SK-N-SH (cell line): Measurements from ENCODE around the gene MALRD1. TPM values are rescaled to one million over a fixed set of nuclear protein-coding genes. Genes with fewer than 3 reads are reported as not detected.

Source experiments
- CTCF ChIA-PET: fragments of 300-600, 350-600 bp; formaldehyde crosslinking; extraction: SDS; loops from one replicate; lab custom pipeline; 2021; lab: Yijun Ruan, JAX
- POLR2A ChIA-PET: fragments of 350-600 bp; sonication (Branson Sonifier 250); formaldehyde crosslinking; extraction: SDS; loops from one replicate; lab custom pipeline; 2020; ENCODE audit warnings: antibody characterized with exemption, inconsistent platforms; lab: Yijun Ruan, JAX
- DNase-seq: peaks from one replicate; pipeline ENCODE4 v3.0.0; 2012
- H2AFZ ChIP-seq: fragments of 200-600 bp; sonication (generic); 2 replicates; pipeline ENCODE4 v1.8.1; 2016; ENCODE audit warnings: antibody characterized with exemption, mild to moderate bottlenecking, low read depth
- H3F3A ChIP-seq: fragments of 200-600 bp; sonication (generic); replicated peaks from 2 replicates; pipeline ENCODE3; 2016; ENCODE audit warnings: antibody characterized with exemption, mild to moderate bottlenecking; ENCODE audit not compliant: insufficient read depth
- H3K27ac ChIP-seq, 2 experiments: fragments of 200-500 bp in 1 of 2; fragments of 200-600 bp in 1 of 2; sonication (Bioruptor generic) in 1 of 2; sonication (generic), shearing (Covaris generic) in 1 of 2; 2 replicates each; pipeline versions ENCODE4 v1.5.1 to v1.6.1; 2014 to 2016; ENCODE audit warnings: low read depth in 2 of 2, inconsistent platforms in 1 of 2, low read length in 1 of 2, mild to moderate bottlenecking in 1 of 2, mixed read lengths in 1 of 2
- H3K27me3 ChIP-seq: fragments of 200-600 bp; sonication (generic), shearing (Covaris generic); 2 replicates; pipeline ENCODE4 v1.6.1; 2016; ENCODE audit warnings: mixed run types; ENCODE audit not compliant: insufficient read depth
- H3K36me3 ChIP-seq, 2 experiments: fragments of 200-500 bp in 1 of 2; fragments of 200-600 bp in 1 of 2; sonication (Bioruptor generic) in 1 of 2; sonication (generic) in 1 of 2; replicated peaks in 1 of 2; 2 replicates each; pipeline versions ENCODE3 to v1.5.1; 2014 to 2016; ENCODE audit warnings: low read length in 1 of 2, mild to moderate bottlenecking in 1 of 2; ENCODE audit not compliant: insufficient read depth in 2 of 2, control insufficient read depth in 1 of 2
- H3K4me1 ChIP-seq, 2 experiments: fragments of 200-500 bp in 1 of 2; fragments of 200-600 bp in 1 of 2; sonication (Bioruptor generic) in 1 of 2; sonication (generic), shearing (Covaris generic) in 1 of 2; 2 replicates each; pipeline versions ENCODE4 v1.5.1 to v1.6.1; 2014 to 2016; ENCODE audit warnings: low read depth in 1 of 2, low read length in 1 of 2, mixed run types in 1 of 2; ENCODE audit not compliant: insufficient read depth in 2 of 2, control insufficient read depth in 1 of 2
- H3K4me2 ChIP-seq: fragments of 200-600 bp; sonication (generic), shearing (Covaris generic); 2 replicates; pipeline ENCODE4 v1.6.1; 2017; ENCODE audit warnings: mixed run types
- H3K4me3 ChIP-seq, 2 experiments: fragments of 200-500 bp in 1 of 2; fragments of 200-600 bp in 1 of 2; sonication (Bioruptor generic) in 1 of 2; sonication (generic), shearing (Covaris generic) in 1 of 2; 2 replicates each; pipeline versions ENCODE4 v1.5.1 to v1.8.1; 2014 to 2016; ENCODE audit warnings: low read depth in 2 of 2, inconsistent platforms in 1 of 2, low read length in 1 of 2, mild to moderate bottlenecking in 1 of 2, mixed read lengths in 1 of 2, moderate library complexity in 1 of 2
- H3K79me2 ChIP-seq: fragments of 200-600 bp; sonication (generic); 2 replicates; pipeline ENCODE4 v1.8.1; 2017; ENCODE audit warnings: mild to moderate bottlenecking; ENCODE audit not compliant: insufficient read depth
- H3K9ac ChIP-seq: fragments of 200-600 bp; sonication (generic); 2 replicates; pipeline ENCODE4 v1.6.1; 2017; ENCODE audit warnings: mixed run types
- H3K9me2 ChIP-seq: fragments of 200-600 bp; sonication (generic); 2 replicates; pipeline ENCODE4 v1.6.1; 2017; ENCODE audit warnings: mixed run types
- H3K9me3 ChIP-seq: fragments of 200-600 bp; sonication (generic); 2 replicates; pipeline ENCODE4 v1.6.1; 2017; ENCODE audit warnings: mixed run types, mild to moderate bottlenecking, moderate library complexity
- H4K20me1 ChIP-seq: fragments of 200-600 bp; sonication (generic); 2 replicates; pipeline ENCODE4 v1.6.1; 2017; ENCODE audit warnings: mild to moderate bottlenecking, mixed run types; ENCODE audit not compliant: insufficient read depth
- CHD2 ChIP-seq: fragments of 150-350 bp; IDR thresholded peaks from 2 replicates; pipeline ENCODE4 v1.6.1; 2018; ENCODE audit warnings: low read length; ENCODE audit not compliant: partially characterized antibody
- ELF1 ChIP-seq: IDR thresholded peaks from 2 replicates; pipeline ENCODE4 v1.4.0; 2012
- FOSL2 ChIP-seq: IDR thresholded peaks from 2 replicates; pipeline ENCODE4 v1.4.0; 2012; ENCODE audit warnings: low read depth, mild to moderate bottlenecking, moderate library complexity, borderline replicate concordance
- FOXM1 ChIP-seq: IDR thresholded peaks from 2 replicates; pipeline ENCODE4 v1.4.0; 2012; ENCODE audit warnings: low read depth, mild to moderate bottlenecking
- GABPA ChIP-seq: IDR thresholded peaks from 2 replicates; pipeline ENCODE4 v1.4.0; 2012; ENCODE audit warnings: low read depth, mild to moderate bottlenecking
- GATA2 ChIP-seq: sonication (generic); formaldehyde crosslinking; IDR thresholded peaks from 2 replicates; pipeline ENCODE4 v1.5.0; 2020; ENCODE audit warnings: mild to moderate bottlenecking, missing genetic modification reagents
- JUND ChIP-seq: IDR thresholded peaks from 2 replicates; pipeline ENCODE4 v1.4.0; 2012
- MAX ChIP-seq: IDR thresholded peaks from 2 replicates; pipeline ENCODE4 v1.4.0; 2012; ENCODE audit warnings: low read depth
- MEF2A ChIP-seq: IDR thresholded peaks from 2 replicates; pipeline ENCODE4 v1.4.0; 2012; ENCODE audit warnings: low read depth, borderline replicate concordance
- MXI1 ChIP-seq: IDR thresholded peaks from 2 replicates; pipeline ENCODE4 v1.6.1; 2012; ENCODE audit warnings: mild to moderate bottlenecking, low read depth, low read length, improper control_type of control experiment
- NFIC ChIP-seq: IDR thresholded peaks from 2 replicates; pipeline ENCODE4 v1.4.0; 2012; ENCODE audit warnings: borderline replicate concordance
- NRF1 ChIP-seq: IDR thresholded peaks from 2 replicates; pipeline ENCODE4 v1.6.1; 2012; ENCODE audit warnings: low read depth, mild to moderate bottlenecking, low read length
- POLR2AphosphoS5 ChIP-seq: IDR thresholded peaks from 2 replicates; pipeline ENCODE4 v1.6.1; 2012; ENCODE audit warnings: low read depth, low read length
- RCOR1 ChIP-seq: fragments of 150-350 bp; IDR thresholded peaks from 2 replicates; pipeline ENCODE4 v1.6.1; 2017; ENCODE audit warnings: antibody characterized with exemption, low read length
- RFX5 ChIP-seq: IDR thresholded peaks from 2 replicates; pipeline ENCODE4 v1.6.1; 2012; ENCODE audit warnings: mild to moderate bottlenecking, improper control_type of control experiment, low read length
- RXRA ChIP-seq: IDR thresholded peaks from 2 replicates; pipeline ENCODE4 v1.4.0; 2012; ENCODE audit warnings: low read depth, mild to moderate bottlenecking, borderline replicate concordance
- SIN3A ChIP-seq: IDR thresholded peaks from 2 replicates; pipeline ENCODE4 v1.6.1; 2012; ENCODE audit warnings: low read depth, mild to moderate bottlenecking, low read length, moderate library complexity, borderline replicate concordance
- TCF12 ChIP-seq: IDR thresholded peaks from 2 replicates; pipeline ENCODE4 v1.4.0; 2012
- TEAD4 ChIP-seq: IDR thresholded peaks from 2 replicates; pipeline ENCODE4 v1.4.0; 2012; ENCODE audit warnings: mild to moderate bottlenecking, borderline replicate concordance; ENCODE audit not compliant: insufficient read depth
- USF1 ChIP-seq: IDR thresholded peaks from 2 replicates; pipeline ENCODE4 v1.4.0; 2012; ENCODE audit warnings: low read depth, borderline replicate concordance
- YY1 ChIP-seq: IDR thresholded peaks from 2 replicates; pipeline ENCODE4 v1.4.0; 2012; ENCODE audit warnings: low read depth, mild to moderate bottlenecking
- WGBS: methylation state at CpG from one replicate; pipeline ENCODE4 v1.1.6; 2017; ENCODE audit warnings: low lambda C conversion rate; 5-methylcytosine and 5-hydroxymethylcytosine counted together
- polyA plus RNA-seq, 3 experiments: library from polyadenylated mRNA; depleted of rRNA; stranded (reverse); fragments of >200 nt; gene quantifications; 2 replicates each; pipeline ENCODE4 v1.2.3, GENCODE V29; 2012
- TF ChIP-seq, protein P1 (sequence below): IDR thresholded peaks from 2 replicates; pipeline ENCODE4; 2012
- TF ChIP-seq, protein P2 (sequence below): fragments of 200-600 bp; sonication (generic); IDR thresholded peaks from 2 replicates; pipeline ENCODE4 v1.6.1; 2017; ENCODE audit warnings: antibody characterized with exemption, mild to moderate bottlenecking, moderate library complexity

Gene MALRD1
- polyA plus RNA-seq, 1 of the 3 experiments (the other 2 are of a cell fraction): not detected

DNA sequence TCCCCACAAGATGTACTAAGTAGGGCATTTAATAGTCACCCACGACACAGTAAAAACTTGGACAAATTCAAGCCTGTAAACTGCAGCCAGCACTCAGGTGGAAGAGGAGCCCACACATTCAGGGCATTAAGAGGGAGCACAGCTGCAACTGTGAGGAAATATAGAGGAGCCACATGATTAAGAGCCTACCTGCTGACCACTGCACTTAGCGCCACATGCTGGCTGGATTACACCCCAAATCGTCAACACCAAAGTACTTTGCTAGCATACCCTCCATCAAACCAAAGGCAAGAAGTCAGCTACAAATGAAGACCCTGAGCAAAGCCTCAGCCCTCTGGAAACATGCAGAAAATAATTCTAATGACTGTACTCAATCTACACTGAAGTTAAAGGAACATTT lies 445.3 kb downstream of the MALRD1 start:
- H3K36me3 ChIP-seq: no peaks in the 10 kb centered on the region
- H3K4me1 ChIP-seq: no peaks in the 10 kb centered on the region; a peak in 1 of 4 replicates
- no peaks in the 10 kb centered on the region for H3K9me3 ChIP-seq
- H3F3A ChIP-seq: no peaks in the 10 kb centered on the region
- no peaks in the 10 kb centered on the region for H4K20me1 ChIP-seq
- DNase-seq: no peak
- H3K4me2 ChIP-seq: no peak overlapping the region
- TF ChIP-seq GABPA: no peak
- TF ChIP-seq NRF1: no peak
- TF ChIP-seq RCOR1: no peak
- no peak for TF ChIP-seq USF1
- no peak for TF ChIP-seq TCF12
- TF ChIP-seq JUND: no peak
- no peak for TF ChIP-seq GATA2 (CRISPR knock-in tag)
- no peak for TF ChIP-seq RFX5
- TF ChIP-seq ELF1: no peak
- TF ChIP-seq MXI1: no peak
- no peak for TF ChIP-seq RXRA
- TF ChIP-seq MEF2A: no peak
- TF ChIP-seq SIN3A: no peak
- no peak for TF ChIP-seq MAX
- TF ChIP-seq YY1: no peak
- TF ChIP-seq, protein P1, sequence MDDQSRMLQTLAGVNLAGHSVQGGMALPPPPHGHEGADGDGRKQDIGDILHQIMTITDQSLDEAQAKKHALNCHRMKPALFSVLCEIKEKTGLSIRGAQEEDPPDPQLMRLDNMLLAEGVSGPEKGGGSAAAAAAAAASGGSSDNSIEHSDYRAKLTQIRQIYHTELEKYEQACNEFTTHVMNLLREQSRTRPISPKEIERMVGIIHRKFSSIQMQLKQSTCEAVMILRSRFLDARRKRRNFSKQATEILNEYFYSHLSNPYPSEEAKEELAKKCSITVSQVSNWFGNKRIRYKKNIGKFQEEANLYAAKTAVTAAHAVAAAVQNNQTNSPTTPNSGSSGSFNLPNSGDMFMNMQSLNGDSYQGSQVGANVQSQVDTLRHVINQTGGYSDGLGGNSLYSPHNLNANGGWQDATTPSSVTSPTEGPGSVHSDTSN: no peak
- no peak overlapping the region for H2AFZ ChIP-seq
- POLR2A ChIA-PET: no interaction called here
- H3K79me2 ChIP-seq: no peaks in the 10 kb centered on the region
- no peak overlapping the region for H3K4me3 ChIP-seq
- 44% methylated on average over 3 of the region's 3 CpGs for WGBS
- H3K27ac ChIP-seq: no peak overlapping the region
- no peaks in the 10 kb centered on the region for H3K27me3 ChIP-seq
- H3K9ac ChIP-seq: no peak overlapping the region
- H3K9me2 ChIP-seq: no peaks in the 10 kb centered on the region
- CTCF ChIA-PET: no interaction called here

DNA sequence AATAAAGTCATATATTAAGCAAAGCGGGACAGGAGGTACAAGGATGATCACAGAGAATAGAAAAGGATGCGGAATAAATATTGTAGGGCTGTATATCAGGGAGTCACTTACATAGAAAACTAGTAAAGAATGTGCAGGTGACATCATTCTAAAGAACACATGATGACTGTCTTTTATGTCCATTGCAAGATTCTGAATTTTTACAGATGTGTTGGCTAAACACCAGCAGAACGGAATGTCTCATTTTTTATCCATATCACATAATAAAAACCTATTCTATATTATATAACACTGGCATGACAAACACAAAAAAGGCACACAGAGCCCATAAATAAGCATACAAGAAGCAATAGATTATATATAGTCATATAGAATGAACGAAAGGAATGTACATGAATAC lies 448.4 kb downstream of the MALRD1 start:
- POLR2A ChIA-PET: no interaction called here
- H3K4me1 ChIP-seq: no peaks in the 10 kb centered on the region; a peak in 1 of 4 replicates
- H3K36me3 ChIP-seq: no peaks in the 10 kb centered on the region
- no peaks in the 10 kb centered on the region for H3K9me3 ChIP-seq
- H4K20me1 ChIP-seq: no peaks in the 10 kb centered on the region
- H3K27ac ChIP-seq: no peak overlapping the region
- H3K4me3 ChIP-seq: no peak overlapping the region
- no peak for TF ChIP-seq TEAD4
- no peak for TF ChIP-seq NFIC
- TF ChIP-seq FOXM1: no peak
- TF ChIP-seq, protein P2, sequence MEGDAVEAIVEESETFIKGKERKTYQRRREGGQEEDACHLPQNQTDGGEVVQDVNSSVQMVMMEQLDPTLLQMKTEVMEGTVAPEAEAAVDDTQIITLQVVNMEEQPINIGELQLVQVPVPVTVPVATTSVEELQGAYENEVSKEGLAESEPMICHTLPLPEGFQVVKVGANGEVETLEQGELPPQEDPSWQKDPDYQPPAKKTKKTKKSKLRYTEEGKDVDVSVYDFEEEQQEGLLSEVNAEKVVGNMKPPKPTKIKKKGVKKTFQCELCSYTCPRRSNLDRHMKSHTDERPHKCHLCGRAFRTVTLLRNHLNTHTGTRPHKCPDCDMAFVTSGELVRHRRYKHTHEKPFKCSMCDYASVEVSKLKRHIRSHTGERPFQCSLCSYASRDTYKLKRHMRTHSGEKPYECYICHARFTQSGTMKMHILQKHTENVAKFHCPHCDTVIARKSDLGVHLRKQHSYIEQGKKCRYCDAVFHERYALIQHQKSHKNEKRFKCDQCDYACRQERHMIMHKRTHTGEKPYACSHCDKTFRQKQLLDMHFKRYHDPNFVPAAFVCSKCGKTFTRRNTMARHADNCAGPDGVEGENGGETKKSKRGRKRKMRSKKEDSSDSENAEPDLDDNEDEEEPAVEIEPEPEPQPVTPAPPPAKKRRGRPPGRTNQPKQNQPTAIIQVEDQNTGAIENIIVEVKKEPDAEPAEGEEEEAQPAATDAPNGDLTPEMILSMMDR: no peak
- TF ChIP-seq SIN3A: no peak
- no peak for TF ChIP-seq RFX5
- no peak for TF ChIP-seq CHD2
- no peak for TF ChIP-seq TCF12
- TF ChIP-seq GABPA: no peak
- no peak for TF ChIP-seq NRF1
- no peak for TF ChIP-seq JUND
- TF ChIP-seq, protein P1: no peak
- no peak for TF ChIP-seq FOSL2
- no peak for TF ChIP-seq ELF1
- TF ChIP-seq POLR2AphosphoS5: no peak
- no peak for TF ChIP-seq RCOR1
- no peak for DNase-seq
- no peak overlapping the region for H3K4me2 ChIP-seq
- CTCF ChIA-PET: no interaction called here
- no peaks in the 10 kb centered on the region for H3K9me2 ChIP-seq
- 35% methylated on average over 4 of the region's 4 CpGs for WGBS
- H3K9ac ChIP-seq: no peak overlapping the region
- no peak overlapping the region for H2AFZ ChIP-seq
- H3K27me3 ChIP-seq: no peaks in the 10 kb centered on the region
- no peaks in the 10 kb centered on the region for H3K79me2 ChIP-seq
- no peaks in the 10 kb centered on the region for H3F3A ChIP-seq
